Central memory CD8-positive, alpha-beta T cell (primary cell): ENCODE results near the gene ATOSB.

ENCODE experiments used
- ATAC-seq: fragments of 150-1000 bp; cut with Tn5 transposase; replicated peaks from 2 replicates; pipeline ENCODE4 v1.10.0; 2022; ENCODE audit warnings: mild to moderate bottlenecking, moderate FRiP score, moderate number of reproducible peaks; ENCODE audit not compliant: poor library complexity, severe bottlenecking; ENCODE audit errors: extremely low read depth
- DNase-seq, 2 donors: peaks; one replicate each; pipeline ENCODE4 v3.0.0; 2021; ENCODE audit warnings: low spot score in 2 of 2
- H3K27ac Mint-ChIP-seq: one replicate; pipeline ENCODE4 v1.8.0; 2022; ENCODE audit warnings: low read depth, mild to moderate bottlenecking, moderate library complexity, mixed read lengths
- H3K27me3 Mint-ChIP-seq: one replicate; pipeline ENCODE4 v1.8.0; 2022; ENCODE audit warnings: mixed read lengths
- H3K36me3 Mint-ChIP-seq: one replicate; pipeline ENCODE4 v1.8.0; 2022; ENCODE audit warnings: mild to moderate bottlenecking, moderate library complexity, mixed read lengths; ENCODE audit not compliant: insufficient read depth
- H3K4me1 Mint-ChIP-seq: one replicate; pipeline ENCODE4 v1.8.0; 2022; ENCODE audit warnings: mixed read lengths
- H3K4me3 Mint-ChIP-seq: one replicate; pipeline ENCODE4 v1.8.0; 2022; ENCODE audit warnings: mild to moderate bottlenecking, moderate library complexity, mixed read lengths
- H3K9me3 Mint-ChIP-seq: one replicate; pipeline ENCODE4 v1.8.0; 2022; ENCODE audit warnings: mixed read lengths

ATOSB gene

DNA sequence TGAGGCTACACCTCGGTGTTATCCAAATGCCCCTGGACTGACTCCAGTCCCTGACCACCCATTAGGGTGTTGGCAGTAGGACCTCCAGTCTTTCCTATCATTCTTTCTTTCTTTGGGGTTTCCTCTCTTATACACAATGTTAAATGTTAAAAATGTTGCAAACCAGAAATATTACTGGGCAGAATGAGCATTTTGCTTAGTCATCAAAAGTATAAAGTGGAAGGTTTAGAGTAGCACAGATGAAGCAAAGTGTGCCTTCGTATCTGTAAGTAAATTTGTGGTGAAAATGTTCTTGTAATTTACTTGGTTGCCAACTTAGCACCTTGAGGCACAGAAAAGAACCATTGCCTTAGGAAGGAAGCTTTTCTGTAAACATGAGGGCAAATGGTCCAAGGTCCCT is 24.4 kb upstream of the ATOSB start:
- H3K4me1 Mint-ChIP-seq = no peaks in the 10 kb centered on the region
- DNase-seq (no peak), ATAC-seq (no peak)
- peaks cover 5% of the 10 kb centered on the region for H3K9me3 Mint-ChIP-seq
- H3K36me3 Mint-ChIP-seq = no peaks in the 10 kb centered on the region
- H3K27ac Mint-ChIP-seq = no peak overlapping the region
- no peak overlapping the region for H3K4me3 Mint-ChIP-seq
- peaks cover 11% of the 10 kb centered on the region for H3K27me3 Mint-ChIP-seq

DNA sequence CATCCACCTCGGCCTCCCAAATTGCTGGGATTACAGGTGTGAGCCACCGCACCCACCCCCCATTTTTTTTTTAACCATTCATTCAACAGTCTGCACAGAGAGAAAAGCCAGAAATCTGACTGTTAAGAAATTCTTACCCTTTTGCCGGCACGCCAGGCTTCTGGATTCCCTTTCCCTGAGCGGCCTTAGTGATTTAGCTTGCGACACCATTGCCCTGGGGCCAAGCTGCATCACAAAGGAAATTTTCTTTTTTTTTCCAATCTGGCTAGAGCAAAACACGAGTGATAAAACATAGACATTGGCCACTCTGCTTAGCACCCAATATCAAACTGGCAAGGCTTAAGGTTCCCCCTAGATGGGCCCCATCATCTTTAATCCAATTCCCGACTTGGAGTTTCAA is 21.2 kb upstream of the ATOSB start:
- no peak for ATAC-seq
- Mint-ChIP-seq H3K9me3 (peaks cover 5% of the 10 kb centered on the region), H3K27ac (no peak overlapping the region), H3K4me1 (no peaks in the 10 kb centered on the region), H3K36me3 (no peaks in the 10 kb centered on the region), H3K27me3 (peaks cover 11% of the 10 kb centered on the region), H3K4me3 (no peak overlapping the region)
- no peak for DNase-seq

DNA sequence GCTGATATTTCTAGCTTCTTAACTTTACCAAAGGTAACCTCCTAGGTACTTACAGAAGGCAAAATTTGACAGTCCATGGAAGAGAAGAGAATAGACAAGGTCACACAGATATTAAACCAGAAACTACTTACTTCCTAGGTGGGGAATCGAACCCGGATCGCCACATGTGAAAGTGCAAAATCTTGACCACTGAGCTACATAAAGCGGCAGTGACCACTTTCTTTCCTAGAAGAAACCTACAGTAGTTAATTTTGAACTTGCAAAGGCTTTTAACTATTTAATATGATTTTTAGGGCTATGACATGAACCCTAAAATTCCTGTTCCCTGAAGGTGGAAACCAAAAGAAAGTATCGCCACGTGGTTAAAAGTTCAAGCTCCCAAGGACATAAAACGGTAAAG is 20.3 kb upstream of the ATOSB start:
- Mint-ChIP-seq H3K4me1 (no peaks in the 10 kb centered on the region), H3K9me3 (peaks cover 4% of the 10 kb centered on the region), H3K27ac (no peak overlapping the region), H3K4me3 (no peak overlapping the region), H3K36me3 (no peaks in the 10 kb centered on the region), H3K27me3 (peaks cover 11% of the 10 kb centered on the region)
- ATAC-seq (no peak), DNase-seq (no peak)

DNA sequence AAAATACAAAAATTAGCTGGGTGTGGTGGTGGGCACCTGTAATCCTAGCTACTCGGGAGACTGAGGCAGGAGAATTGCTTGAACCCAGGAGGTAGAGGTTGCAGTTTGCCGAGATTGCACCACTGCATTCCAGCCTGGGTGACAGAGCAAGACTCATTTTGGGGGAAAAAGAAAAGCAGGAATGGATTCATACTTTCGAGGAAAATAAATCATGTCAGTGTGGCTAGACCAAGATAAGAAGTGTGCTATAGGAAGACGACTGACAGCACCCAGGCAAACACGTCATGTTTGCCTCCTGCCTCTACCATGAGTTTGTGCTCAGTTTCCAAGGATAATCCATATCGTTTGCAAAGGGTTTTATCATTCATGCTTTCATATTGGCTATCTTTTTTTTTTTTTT is 19.3 kb upstream of the ATOSB start:
- H3K4me1 Mint-ChIP-seq = no peaks in the 10 kb centered on the region
- H3K27ac Mint-ChIP-seq = no peak overlapping the region
- ATAC-seq (no peak), DNase-seq (no peak)
- no peaks in the 10 kb centered on the region for H3K36me3 Mint-ChIP-seq
- no peaks in the 10 kb centered on the region for H3K9me3 Mint-ChIP-seq
- H3K27me3 Mint-ChIP-seq = peaks cover 11% of the 10 kb centered on the region
- no peak overlapping the region for H3K4me3 Mint-ChIP-seq

DNA sequence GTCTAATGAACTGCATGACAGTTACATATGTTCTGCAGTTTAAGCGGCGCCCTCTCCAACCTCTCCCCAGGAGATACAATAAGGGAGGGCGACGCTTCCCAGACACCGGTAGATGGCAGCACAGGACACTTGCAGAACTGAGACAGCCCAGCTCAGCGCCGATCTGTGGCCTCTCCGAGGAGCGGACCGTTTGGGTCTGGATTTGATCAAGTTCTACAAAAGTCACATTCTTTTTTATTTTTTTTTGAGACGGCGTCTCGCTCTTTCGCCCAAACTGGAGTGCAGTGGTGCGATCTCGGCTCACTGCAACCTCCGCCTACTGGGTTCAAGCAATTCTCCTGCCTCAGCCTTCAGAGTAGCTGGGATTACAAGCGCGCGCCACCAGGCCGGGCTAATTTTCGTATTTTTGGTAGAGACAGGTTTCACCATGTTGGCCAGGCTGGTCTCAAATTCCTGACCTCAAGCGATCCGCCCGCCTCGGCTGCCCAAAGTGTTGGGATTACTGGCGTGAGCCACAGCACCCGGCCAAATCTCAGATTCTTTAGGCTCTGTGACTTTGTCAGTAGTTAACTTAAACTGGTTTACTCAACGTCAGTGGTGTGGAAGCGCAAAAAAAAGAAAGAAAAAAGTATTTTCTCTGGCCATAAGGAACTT is 1.4 kb upstream of the ATOSB start:
- H3K4me1 Mint-ChIP-seq = peaks cover 39% of the 10 kb centered on the region
- H3K27ac Mint-ChIP-seq = peak overlapping the region; percentile 94
- no peaks in the 10 kb centered on the region for H3K9me3 Mint-ChIP-seq
- DNase-seq = peak; percentile 79 to 83
- H3K36me3 Mint-ChIP-seq = peaks cover 7% of the 10 kb centered on the region
- ATAC-seq = peak; percentile 75
- H3K4me3 Mint-ChIP-seq = peak overlapping the region; percentile 88
- H3K27me3 Mint-ChIP-seq = peaks cover 15% of the 10 kb centered on the region

DNA sequence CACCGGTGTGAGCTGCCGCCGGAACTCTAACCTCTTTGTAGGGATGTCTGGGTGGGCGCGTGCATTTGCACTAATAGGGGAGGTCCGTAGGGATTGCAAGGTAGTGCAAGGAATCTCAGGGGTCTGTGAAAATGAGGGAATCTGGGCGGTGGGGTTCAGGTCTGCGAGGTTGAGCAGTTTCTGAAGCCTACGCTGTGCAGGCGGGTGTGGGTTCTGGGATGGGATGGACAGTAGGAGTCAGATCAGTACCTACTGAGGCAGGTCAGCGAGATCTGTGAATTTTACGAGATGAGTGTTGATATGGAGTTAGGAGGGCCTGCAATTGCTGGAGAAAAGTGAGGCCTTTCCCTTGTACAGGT is 856 bp upstream of the ATOSB start:
- no peak for ATAC-seq
- Mint-ChIP-seq H3K27me3 (peaks cover 12% of the 10 kb centered on the region), H3K27ac (peak overlapping the region; percentile 94), H3K4me1 (peaks cover 44% of the 10 kb centered on the region), H3K36me3 (peaks cover 8% of the 10 kb centered on the region), H3K9me3 (no peaks in the 10 kb centered on the region), H3K4me3 (peak overlapping the region; percentile 88)
- DNase-seq = no peak

DNA sequence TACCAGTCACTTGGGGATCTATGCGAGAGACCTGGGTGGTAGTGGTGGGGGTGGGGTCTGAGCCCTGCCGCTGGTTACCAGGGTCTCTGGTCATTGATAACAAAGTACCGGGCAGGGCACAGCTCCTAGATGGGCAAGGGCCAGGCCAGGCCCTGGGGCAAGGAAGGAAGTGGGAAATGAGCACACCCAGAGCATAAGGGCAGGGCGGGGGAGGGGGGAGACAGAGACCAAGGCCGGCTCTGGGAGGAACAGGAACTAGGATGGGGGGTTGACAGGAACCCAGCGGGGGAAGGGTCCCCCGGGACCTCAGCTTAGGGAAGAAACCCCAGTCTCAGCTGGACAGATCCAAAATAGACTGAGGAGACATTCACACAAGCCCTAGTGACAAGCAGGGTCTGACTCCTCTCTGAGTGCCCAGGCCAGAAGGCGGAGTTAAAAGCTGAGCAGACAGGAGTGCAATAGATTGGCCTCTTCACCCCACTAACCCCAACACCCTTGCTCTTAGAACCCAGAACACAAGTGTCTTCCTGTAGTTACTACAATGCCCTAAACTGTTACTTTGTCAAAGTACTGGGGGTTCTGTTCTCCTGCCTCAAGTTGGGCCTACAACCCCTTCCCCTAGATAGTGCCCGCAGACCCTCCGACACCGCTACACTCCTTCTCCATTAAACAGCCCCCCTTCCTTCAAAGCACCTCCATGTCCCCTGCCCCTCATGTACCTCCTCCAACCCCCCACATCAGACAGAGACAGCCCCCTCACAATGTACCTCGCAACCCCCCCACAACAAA is 628 bp downstream of the ATOSB start:
- Mint-ChIP-seq H3K27ac (peak overlapping the region; percentile 94), H3K27me3 (no peaks in the 10 kb centered on the region), H3K4me3 (peak overlapping the region; percentile 88), H3K36me3 (peaks cover 10% of the 10 kb centered on the region), H3K9me3 (no peaks in the 10 kb centered on the region), H3K4me1 (peaks cover 57% of the 10 kb centered on the region)
- ATAC-seq (no peak), DNase-seq (peak in 1 of 2 donors; percentile 34)

DNA sequence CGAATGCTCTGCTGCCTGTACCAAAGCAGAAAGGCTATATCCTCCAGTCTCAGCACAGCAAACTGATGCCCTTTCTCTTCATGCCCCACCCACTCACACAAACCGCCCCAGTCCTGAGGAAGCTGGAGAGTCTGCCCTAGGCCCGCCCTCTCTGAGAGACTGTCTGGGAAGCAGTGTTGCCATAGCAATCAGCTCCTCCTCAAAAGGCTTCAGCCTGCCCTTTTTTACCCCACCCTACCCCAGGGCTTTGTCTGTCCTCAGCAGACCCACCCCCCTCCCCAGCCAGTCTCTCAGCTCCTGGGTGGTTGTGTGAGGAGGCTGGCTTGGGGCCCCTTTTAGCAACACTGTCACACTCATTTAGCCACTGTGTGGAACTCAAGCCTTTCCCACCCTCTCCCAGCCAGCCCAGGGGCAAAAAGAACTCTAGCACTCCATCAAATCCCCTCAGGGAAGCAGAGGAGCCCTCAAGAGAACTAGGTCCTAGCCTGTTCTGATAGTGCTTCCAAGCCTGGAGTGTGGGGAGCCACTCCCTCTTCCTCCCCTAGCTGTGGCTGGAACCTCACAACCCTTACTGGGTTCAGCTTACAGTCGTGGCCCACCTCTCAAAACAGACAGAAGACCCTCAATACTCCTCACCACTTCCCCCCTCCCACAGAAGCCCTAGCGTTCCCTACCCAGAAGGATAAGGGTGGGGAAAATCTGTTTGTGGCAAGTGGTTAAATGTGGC is 1.4 kb downstream of the ATOSB start:
- H3K27ac Mint-ChIP-seq = peak overlapping the region; percentile 94
- H3K36me3 Mint-ChIP-seq = peaks cover 10% of the 10 kb centered on the region
- peaks cover 65% of the 10 kb centered on the region for H3K4me1 Mint-ChIP-seq

DNA sequence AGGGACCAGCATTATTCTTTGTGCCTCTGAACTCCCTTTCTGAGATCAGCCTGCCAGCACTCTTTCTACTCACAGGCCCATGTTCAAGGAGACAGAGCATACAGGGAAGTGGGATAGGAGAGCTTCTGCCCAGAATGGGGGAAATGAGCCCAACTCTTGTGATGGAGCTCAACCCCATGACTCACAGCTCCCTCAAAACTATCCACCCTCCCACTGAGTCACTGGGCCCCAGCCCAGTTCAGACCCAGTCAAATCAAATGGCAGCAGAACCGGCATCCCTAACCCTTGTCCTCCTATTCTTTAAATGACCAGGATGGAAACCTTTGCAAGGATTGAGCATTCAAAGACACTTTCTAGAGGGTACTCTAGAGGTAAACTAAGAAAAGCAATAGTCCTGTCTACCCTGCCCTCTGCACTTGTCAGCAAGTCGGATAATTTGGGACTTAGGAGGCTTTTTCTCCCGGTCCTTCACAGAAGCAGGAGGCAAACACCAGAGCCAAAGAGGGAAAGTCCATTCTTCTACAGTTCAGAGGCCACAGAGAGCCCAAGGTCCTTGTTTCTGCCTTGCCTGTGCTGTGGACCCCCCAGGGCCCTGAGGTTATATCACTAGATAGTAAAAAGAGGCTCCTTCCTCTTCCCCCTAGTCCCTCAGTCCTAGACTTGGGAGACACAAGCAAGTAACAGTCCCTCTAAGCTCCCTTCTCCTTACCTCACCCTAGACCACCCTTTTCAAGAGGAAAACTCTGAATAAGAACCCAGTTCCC is 3.2 kb downstream of the ATOSB start:
- peak overlapping the region; percentile 71 for H3K27ac Mint-ChIP-seq
- no peaks in the 10 kb centered on the region for H3K9me3 Mint-ChIP-seq
- H3K4me3 Mint-ChIP-seq = peak overlapping the region; percentile 72
- H3K36me3 Mint-ChIP-seq = peaks cover 17% of the 10 kb centered on the region
- peaks cover 73% of the 10 kb centered on the region for H3K4me1 Mint-ChIP-seq
- no peak for ATAC-seq
- DNase-seq = no peak
- no peaks in the 10 kb centered on the region for H3K27me3 Mint-ChIP-seq

More for the DNA sequence above, 1.4 kb downstream of the ATOSB start:
- peak in 1 of 2 donors; percentile 47 for DNase-seq
- peak; percentile 1 for ATAC-seq
- H3K9me3 Mint-ChIP-seq = no peaks in the 10 kb centered on the region
- H3K4me3 Mint-ChIP-seq = peak overlapping the region; percentile 88
- no peaks in the 10 kb centered on the region for H3K27me3 Mint-ChIP-seq

DNA sequence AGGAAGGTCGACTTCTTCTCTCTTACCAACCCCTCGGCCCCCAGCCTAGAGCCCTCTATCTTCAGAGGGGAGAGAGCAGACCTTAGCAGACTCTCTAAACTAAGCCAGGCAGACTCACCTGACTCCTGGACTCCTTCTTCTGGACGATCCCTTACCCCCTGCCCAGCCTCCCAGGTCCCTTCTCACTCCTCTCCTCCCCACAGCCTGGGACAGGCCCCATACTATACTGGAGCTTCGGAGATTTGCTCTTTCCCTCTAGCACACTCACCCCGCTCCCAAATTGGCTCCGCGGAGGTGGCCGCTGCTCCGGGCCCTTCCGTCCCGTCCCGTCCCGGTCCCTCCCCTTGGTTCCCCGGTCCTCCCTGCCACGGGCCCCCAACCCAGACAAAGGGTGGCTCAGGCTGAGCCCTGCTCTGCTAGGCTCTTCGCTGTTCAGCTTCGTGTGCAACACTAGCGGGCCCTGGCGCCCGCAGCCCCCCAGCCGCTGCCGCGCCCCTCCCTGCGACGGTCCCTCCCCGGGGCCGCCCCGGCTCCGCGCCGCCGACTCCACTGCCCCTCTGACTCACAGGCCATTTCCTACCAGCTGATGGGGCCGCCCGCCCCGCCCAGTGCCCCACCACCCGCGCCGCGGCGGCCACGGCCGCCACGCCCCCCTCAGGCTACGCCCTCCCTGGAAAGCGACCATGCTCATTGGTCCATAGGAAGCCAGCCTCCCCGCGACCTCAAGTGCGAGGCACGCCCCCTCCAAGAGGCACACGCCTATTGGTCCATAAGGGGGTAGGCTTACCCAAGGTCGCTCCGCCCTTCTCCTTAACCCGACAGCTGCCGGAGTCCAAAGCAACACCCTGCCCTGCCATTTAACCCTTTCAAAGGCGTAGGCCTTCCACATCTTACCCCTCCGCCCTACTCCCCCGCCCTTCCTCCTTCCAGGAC is 4.4 kb downstream of the ATOSB start:
- peaks cover 21% of the 10 kb centered on the region for H3K36me3 Mint-ChIP-seq
- H3K9me3 Mint-ChIP-seq = no peaks in the 10 kb centered on the region
- ATAC-seq (peak; percentile 66), DNase-seq (peak; percentile 81 to 91)
- H3K4me3 Mint-ChIP-seq = peak overlapping the region; percentile 72
- H3K27ac Mint-ChIP-seq = peak overlapping the region; percentile 71
- peaks cover 67% of the 10 kb centered on the region for H3K4me1 Mint-ChIP-seq
- no peaks in the 10 kb centered on the region for H3K27me3 Mint-ChIP-seq

DNA sequence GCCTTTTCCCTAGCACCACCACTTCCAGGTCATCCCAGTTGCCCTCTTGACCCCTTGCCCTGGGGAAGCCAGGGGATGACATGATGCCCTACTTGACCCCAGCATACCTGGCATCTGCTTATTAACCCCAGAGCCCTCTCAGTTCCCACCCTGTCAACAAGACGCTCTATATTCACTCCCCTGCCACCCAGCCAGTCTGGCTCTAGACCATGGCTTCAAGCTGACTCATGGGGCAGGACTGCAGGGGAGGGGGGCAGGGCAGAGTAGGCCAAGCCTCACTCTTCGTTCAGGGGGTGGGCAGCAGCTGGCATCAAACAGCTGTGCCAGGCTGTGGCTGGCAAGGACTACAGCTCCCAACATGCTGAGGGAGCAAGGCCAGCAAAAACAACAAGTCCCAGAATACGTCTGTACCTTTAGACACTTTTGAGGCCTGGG is 5.3 kb downstream of the ATOSB start:
- no peak overlapping the region for H3K4me3 Mint-ChIP-seq
- ATAC-seq = no peak
- no peak overlapping the region for H3K27ac Mint-ChIP-seq
- peaks cover 21% of the 10 kb centered on the region for H3K36me3 Mint-ChIP-seq
- no peak for DNase-seq
- H3K9me3 Mint-ChIP-seq = no peaks in the 10 kb centered on the region
- peaks cover 58% of the 10 kb centered on the region for H3K4me1 Mint-ChIP-seq
- no peaks in the 10 kb centered on the region for H3K27me3 Mint-ChIP-seq
